DMS153 (cell line): ENCODE results near the gene TRIM72.
"Not testable (repeated sequence)": the region's sequence is repeated elsewhere in the genome, so short reads cannot be mapped to it uniquely, and the experiment has no call there.

ENCODE experiments used
- DNase-seq: peaks from one replicate; lab custom pipeline; 2025; lab: John Stamatoyannopoulos, UW

Gene TRIM72

GRCh38 chr16:31190818-31191444 is 23.0 kb upstream of the TRIM72 start:
- DNase-seq, result no peak

- no peak for DNase-seq
Observed at GRCh38 chr16:31191697-31192428, 22.1 kb upstream of the TRIM72 start.

GRCh38 chr16:31192856-31193642 is 20.9 kb upstream of the TRIM72 start:
- DNase-seq, result no peak

- DNase-seq, result no peak
Observed at GRCh38 chr16:31193874-31194273, 20.0 kb upstream of the TRIM72 start.

- DNase-seq, result no peak
Observed at GRCh38 chr16:31194898-31195297, 19.0 kb upstream of the TRIM72 start.

- not testable (repeated sequence) for DNase-seq
Observed at GRCh38 chr16:31195861-31196260, 18.1 kb upstream of the TRIM72 start.

- DNase-seq, result no peak
Observed at GRCh38 chr16:31196324-31197088, 17.4 kb upstream of the TRIM72 start.

- no peak for DNase-seq
Observed at GRCh38 chr16:31198207-31198882, 15.6 kb upstream of the TRIM72 start.

GRCh38 chr16:31199430-31200041 is 14.4 kb upstream of the TRIM72 start:
- DNase-seq, result no peak

GRCh38 chr16:31200111-31200510 is 13.8 kb upstream of the TRIM72 start:
- not testable (repeated sequence) for DNase-seq

GRCh38 chr16:31200821-31201568 is 12.9 kb upstream of the TRIM72 start:
- DNase-seq, result no peak

GRCh38 chr16:31201582-31202413 is 12.1 kb upstream of the TRIM72 start:
- no peak for DNase-seq

GRCh38 chr16:31202414-31203375 is 11.2 kb upstream of the TRIM72 start, which contains the start of gene PYCARD:
TSS of gene PYCARD (minus strand) at chr16:31202760. CDS start at chr16:31202690, 70 bp downstream.
- DNase-seq, result no peak

GRCh38 chr16:31204871-31205666 is 8.8 kb upstream of the TRIM72 start:
- no peak for DNase-seq

- DNase-seq, result no peak
Observed at GRCh38 chr16:31206776-31207175, 7.1 kb upstream of the TRIM72 start.

- DNase-seq, result no peak
Observed at GRCh38 chr16:31213342-31213741, 577 bp upstream of the TRIM72 start.

GRCh38 chr16:31214708-31215286 is 878 bp downstream of the TRIM72 start:
- no peak for DNase-seq
